ENCODE results near the gene SETD1A. TPM values are rescaled to one million over a fixed set of nuclear protein-coding genes. Genes with fewer than 3 reads are reported as not detected.

Gene SETD1A
- total RNA-seq, 6 donors from 2014 or later = 9.1 to 30.4 (median 17.0) TPM

DNA sequence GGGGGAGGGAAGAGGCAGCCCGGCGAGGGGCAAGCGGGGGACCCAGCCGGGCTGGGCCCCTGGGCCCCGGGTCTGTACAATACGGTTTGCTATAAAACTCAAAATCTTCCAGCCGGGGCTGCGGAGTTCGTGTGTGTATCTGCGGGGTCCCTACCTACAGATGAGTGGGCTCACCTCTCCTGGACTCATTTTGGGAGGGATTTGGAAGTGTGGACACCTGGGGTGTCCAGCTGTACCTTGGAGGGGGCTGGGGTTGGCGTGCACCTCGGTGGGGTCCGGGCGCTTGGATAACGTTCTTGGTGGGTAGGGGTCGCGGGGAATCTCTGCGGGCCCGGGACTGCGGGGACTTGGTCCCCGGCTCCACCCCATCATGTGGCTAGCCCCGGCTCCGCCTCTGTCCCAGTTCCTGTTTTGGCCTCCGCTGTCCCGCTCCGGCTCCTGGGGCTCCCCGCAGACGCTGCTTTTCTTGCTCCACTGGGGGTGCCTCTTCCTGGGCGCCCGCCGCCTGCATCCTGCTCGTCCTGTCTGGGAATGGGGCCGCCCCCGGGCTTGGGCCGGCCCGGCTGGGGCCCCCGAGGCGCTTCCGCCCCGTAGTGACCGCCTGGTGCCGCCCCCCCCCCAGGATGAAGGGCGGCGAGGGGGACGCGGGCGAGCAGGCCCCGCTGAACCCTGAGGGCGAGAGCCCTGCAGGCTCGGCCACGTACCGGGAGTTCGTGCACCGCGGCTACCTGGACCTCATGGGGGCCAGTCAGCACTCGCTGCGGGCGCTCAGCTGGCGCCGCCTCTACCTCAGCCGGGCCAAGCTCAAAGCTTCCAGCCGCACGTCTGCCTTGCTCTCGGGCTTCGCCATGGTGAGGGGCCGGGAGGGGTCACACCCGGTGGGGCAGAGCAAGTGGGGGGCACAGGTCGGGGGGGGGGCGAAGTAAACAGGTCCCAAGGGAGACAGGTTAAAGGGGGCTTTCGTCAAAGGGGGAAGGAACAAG is 8.6 kb upstream of the SETD1A start, which contains the start of gene ORAI3:
TSS of gene ORAI3 (plus strand) at position 402 of the 983 bp plus-strand sequence. CDS start at position 624, 222 bp downstream.
- ATAC-seq (ENCODE audit: low FRiP score in 2 of 2) (peak; percentile 84 to 86), DNase-seq (peak; percentile 89 to 90)
- Histone ChIP-seq H3K4me1 (peaks cover 22 to 46% (median 31%) of the 10 kb centered on the region in 4 donors), H3K27me3 (no peaks in the 10 kb centered on the region), H3K9me3 (no peaks in the 10 kb centered on the region), H3K36me3 (peaks cover 0 to 21% (median 0%) of the 10 kb centered on the region in 4 donors), H3K27ac (peak within 1 kb of the TSS; percentile 86 to 99 (median 97)), H3K4me3 (peak within 1 kb of the TSS; percentile 89 to 99 (median 99))
- 1 to 4% methylated on average over 14 to 19 of the region's 70 CpGs for WGBS, 2 donors
- TF ChIP-seq POLR2A (IDR thresholded peaks at IDR 0.05) (peak in 3 of 4 donors; percentile 24 to 88 (median 72)), POLR2AphosphoS5 (IDR thresholded peaks at IDR 0.05) (peak; percentile 40 to 79), EP300 (IDR thresholded peaks at IDR 0.05) (no peak)
- TF ChIP-seq, protein P1, sequence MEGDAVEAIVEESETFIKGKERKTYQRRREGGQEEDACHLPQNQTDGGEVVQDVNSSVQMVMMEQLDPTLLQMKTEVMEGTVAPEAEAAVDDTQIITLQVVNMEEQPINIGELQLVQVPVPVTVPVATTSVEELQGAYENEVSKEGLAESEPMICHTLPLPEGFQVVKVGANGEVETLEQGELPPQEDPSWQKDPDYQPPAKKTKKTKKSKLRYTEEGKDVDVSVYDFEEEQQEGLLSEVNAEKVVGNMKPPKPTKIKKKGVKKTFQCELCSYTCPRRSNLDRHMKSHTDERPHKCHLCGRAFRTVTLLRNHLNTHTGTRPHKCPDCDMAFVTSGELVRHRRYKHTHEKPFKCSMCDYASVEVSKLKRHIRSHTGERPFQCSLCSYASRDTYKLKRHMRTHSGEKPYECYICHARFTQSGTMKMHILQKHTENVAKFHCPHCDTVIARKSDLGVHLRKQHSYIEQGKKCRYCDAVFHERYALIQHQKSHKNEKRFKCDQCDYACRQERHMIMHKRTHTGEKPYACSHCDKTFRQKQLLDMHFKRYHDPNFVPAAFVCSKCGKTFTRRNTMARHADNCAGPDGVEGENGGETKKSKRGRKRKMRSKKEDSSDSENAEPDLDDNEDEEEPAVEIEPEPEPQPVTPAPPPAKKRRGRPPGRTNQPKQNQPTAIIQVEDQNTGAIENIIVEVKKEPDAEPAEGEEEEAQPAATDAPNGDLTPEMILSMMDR (IDR thresholded peaks at IDR 0.05) = no peak

DNA sequence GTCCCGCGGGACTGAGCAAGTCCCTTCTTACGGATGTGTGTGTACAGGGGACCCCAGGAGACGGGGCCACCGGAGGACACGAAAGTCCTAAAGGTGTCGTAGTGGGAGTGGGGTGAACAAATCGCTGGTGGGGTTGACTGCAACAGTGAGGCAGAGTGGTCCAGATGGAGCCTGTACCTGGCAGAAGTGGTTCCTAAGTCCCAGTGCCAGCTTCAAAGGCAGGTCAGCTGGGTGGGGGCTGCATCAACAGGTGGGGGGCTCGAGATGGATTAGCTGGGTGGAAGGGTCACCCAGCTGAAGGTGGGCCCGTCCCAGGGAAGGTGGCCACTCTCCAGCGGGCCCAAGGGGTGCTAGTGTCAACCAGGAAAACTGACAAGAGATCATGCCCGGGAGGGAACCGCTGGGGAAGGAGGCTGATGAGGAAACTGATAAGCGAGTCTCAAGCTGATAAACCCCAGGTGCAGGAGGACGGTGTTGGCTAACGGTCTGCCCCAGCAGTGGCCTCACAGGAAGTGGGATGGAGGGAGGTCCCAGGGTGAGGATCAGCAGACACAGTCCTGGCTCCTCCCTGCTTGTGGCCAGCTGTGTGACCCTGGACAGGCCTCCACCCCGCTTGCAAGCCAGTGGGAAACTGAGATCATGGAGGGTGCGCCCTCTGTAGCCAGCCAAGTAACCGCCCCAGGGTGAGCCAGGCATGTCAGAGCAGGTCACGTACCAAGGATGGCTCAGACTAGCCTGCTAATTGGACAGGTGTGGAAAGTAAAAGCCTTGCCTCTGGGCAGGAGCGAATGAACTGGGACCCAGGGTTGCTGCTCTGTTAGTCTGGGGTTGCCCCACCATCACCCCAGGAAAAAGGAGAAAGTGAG is 7.7 kb upstream of the SETD1A start:
- Histone ChIP-seq H3K36me3 (peaks cover 0 to 15% (median 0%) of the 10 kb centered on the region in 4 donors), H3K9me3 (no peaks in the 10 kb centered on the region), H3K4me3 (peak overlapping the region; percentile 89 to 99 (median 99)), H3K27me3 (no peaks in the 10 kb centered on the region), H3K27ac (peak overlapping the region; percentile 86 to 99 (median 97)), H3K4me1 (peaks cover 22 to 46% (median 31%) of the 10 kb centered on the region in 4 donors)
- 7 to 10% methylated on average over 14 to 21 of the region's 21 CpGs for WGBS, 2 donors
- ATAC-seq (ENCODE audit: low FRiP score in 2 of 2) (peak; percentile 61 to 85), DNase-seq (peak in 1 of 2 donors; percentile 91)
- TF ChIP-seq, protein P1 (IDR thresholded peaks at IDR 0.05) = no peak
- TF ChIP-seq POLR2A (IDR thresholded peaks at IDR 0.05) (peak in 2 of 4 donors; percentile 79 to 82), EP300 (IDR thresholded peaks at IDR 0.05) (peak in 1 of 4 donors; percentile 34), POLR2AphosphoS5 (IDR thresholded peaks at IDR 0.05) (peak; percentile 80 to 90)

DNA sequence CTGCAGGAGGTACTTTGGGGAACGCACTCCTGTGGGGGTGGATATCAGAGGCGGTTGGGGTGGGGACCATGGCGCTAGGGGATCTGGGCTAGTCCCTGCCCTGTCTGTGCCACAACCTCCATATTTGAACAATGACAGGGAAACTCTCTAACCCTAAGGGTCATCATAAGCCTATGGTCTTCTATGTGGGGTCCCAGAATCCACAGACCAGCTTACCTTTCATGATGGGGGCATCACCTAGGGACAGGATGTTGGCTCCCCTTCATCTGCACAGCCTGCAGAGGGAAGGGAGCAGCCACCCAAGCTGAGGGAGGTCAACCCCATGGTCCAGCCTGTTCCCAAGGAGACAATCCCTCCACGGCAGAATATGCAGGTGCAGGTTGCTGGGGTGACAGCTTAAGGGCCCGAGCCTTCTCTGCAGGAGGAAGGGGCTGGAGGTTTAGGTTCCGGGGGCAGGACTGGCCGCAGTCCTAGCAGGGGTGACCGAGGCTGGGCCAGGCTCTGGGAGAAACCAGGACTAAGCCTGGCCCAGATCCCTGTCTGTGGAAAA is 7.0 kb upstream of the SETD1A start:
- TF ChIP-seq, protein P1 (IDR thresholded peaks at IDR 0.05) = no peak
- TF ChIP-seq EP300 (IDR thresholded peaks at IDR 0.05) (no peak), POLR2AphosphoS5 (IDR thresholded peaks at IDR 0.05) (no peak), POLR2A (IDR thresholded peaks at IDR 0.05) (no peak)
- WGBS, 2 donors = 68 to 74% methylated on average over 3 to 8 of the region's 8 CpGs
- H3K36me3 ChIP-seq = peaks cover 0 to 12% (median 0%) of the 10 kb centered on the region in 4 donors
- H3K4me3 ChIP-seq = peak overlapping the region in 3 of 4 donors; percentile 89 to 99 (median 99)
- ATAC-seq (ENCODE audit: low FRiP score in 2 of 2) = no peak
- peak overlapping the region; percentile 86 to 99 (median 97) for H3K27ac ChIP-seq
- no peaks in the 10 kb centered on the region for H3K9me3 ChIP-seq
- peaks cover 22 to 46% (median 31%) of the 10 kb centered on the region in 4 donors for H3K4me1 ChIP-seq
- no peaks in the 10 kb centered on the region for H3K27me3 ChIP-seq
- no peak for DNase-seq

DNA sequence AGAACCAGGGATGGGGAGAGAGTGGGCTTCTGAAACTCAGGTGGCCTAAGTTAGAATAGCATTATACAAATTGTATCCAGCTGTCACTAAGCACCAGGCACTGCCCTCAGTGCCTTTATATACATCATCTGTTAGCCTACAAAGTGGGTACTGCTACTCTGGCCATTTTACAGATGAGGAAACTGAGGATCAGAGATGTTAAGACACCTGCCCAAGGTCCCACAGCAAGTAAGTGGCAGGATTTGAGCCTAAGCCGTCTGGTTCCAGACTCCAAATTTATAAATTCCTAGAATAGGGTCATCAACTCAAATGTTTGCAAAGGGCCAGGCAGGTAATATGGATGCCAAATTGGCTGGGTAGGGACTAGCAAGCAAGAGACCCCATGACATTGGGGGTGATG is 6.4 kb upstream of the SETD1A start:
- TF ChIP-seq EP300 (IDR thresholded peaks at IDR 0.05) (no peak), POLR2AphosphoS5 (IDR thresholded peaks at IDR 0.05) (no peak), POLR2A (IDR thresholded peaks at IDR 0.05) (no peak)
- TF ChIP-seq, protein P1 (IDR thresholded peaks at IDR 0.05) = no peak
- 82 to 85% methylated on average over 1 of the region's 1 CpG for WGBS, 2 donors

More for the DNA sequence above, 6.4 kb upstream of the SETD1A start:
- H3K9me3 ChIP-seq = no peaks in the 10 kb centered on the region
- no peaks in the 10 kb centered on the region for H3K27me3 ChIP-seq
- no peak for DNase-seq
- ATAC-seq (ENCODE audit: low FRiP score in 2 of 2) = no peak
- peaks cover 22 to 46% (median 31%) of the 10 kb centered on the region in 4 donors for H3K4me1 ChIP-seq
- H3K4me3 ChIP-seq = no peak overlapping the region
- peaks cover 0 to 12% (median 0%) of the 10 kb centered on the region in 4 donors for H3K36me3 ChIP-seq
- peak overlapping the region in 3 of 4 donors; percentile 60 to 99 (median 96) for H3K27ac ChIP-seq

Measured in upper lobe of left lung (tissue), 6 donors.